SK-N-SH (cell line): Measurements from ENCODE around the gene DEPDC1. TPM values are rescaled to one million over a fixed set of nuclear protein-coding genes. Genes with fewer than 3 reads are reported as not detected.

Experiments
- CTCF ChIA-PET: fragments of 300-600, 350-600 bp; formaldehyde crosslinking; extraction: SDS; loops from one replicate; lab custom pipeline; 2021; lab: Yijun Ruan, JAX
- POLR2A ChIA-PET: fragments of 350-600 bp; sonication (Branson Sonifier 250); formaldehyde crosslinking; extraction: SDS; loops from one replicate; lab custom pipeline; 2020; ENCODE audit warnings: antibody characterized with exemption, inconsistent platforms; lab: Yijun Ruan, JAX
- DNase-seq: peaks from one replicate; pipeline ENCODE4 v3.0.0; 2012
- H2AFZ ChIP-seq: fragments of 200-600 bp; sonication (generic); 2 replicates; pipeline ENCODE4 v1.8.1; 2016; ENCODE audit warnings: antibody characterized with exemption, mild to moderate bottlenecking, low read depth
- H3F3A ChIP-seq: fragments of 200-600 bp; sonication (generic); replicated peaks from 2 replicates; pipeline ENCODE3; 2016; ENCODE audit warnings: antibody characterized with exemption, mild to moderate bottlenecking; ENCODE audit not compliant: insufficient read depth
- H3K27ac ChIP-seq, 2 experiments: fragments of 200-500 bp in 1 of 2; fragments of 200-600 bp in 1 of 2; sonication (Bioruptor generic) in 1 of 2; sonication (generic), shearing (Covaris generic) in 1 of 2; 2 replicates each; pipeline versions ENCODE4 v1.5.1 to v1.6.1; 2014 to 2016; ENCODE audit warnings: low read depth in 2 of 2, inconsistent platforms in 1 of 2, low read length in 1 of 2, mild to moderate bottlenecking in 1 of 2, mixed read lengths in 1 of 2
- H3K27me3 ChIP-seq: fragments of 200-600 bp; sonication (generic), shearing (Covaris generic); 2 replicates; pipeline ENCODE4 v1.6.1; 2016; ENCODE audit warnings: mixed run types; ENCODE audit not compliant: insufficient read depth
- H3K36me3 ChIP-seq, 2 experiments: fragments of 200-500 bp in 1 of 2; fragments of 200-600 bp in 1 of 2; sonication (Bioruptor generic) in 1 of 2; sonication (generic) in 1 of 2; replicated peaks in 1 of 2; 2 replicates each; pipeline versions ENCODE3 to v1.5.1; 2014 to 2016; ENCODE audit warnings: low read length in 1 of 2, mild to moderate bottlenecking in 1 of 2; ENCODE audit not compliant: insufficient read depth in 2 of 2, control insufficient read depth in 1 of 2
- H3K4me1 ChIP-seq, 2 experiments: fragments of 200-500 bp in 1 of 2; fragments of 200-600 bp in 1 of 2; sonication (Bioruptor generic) in 1 of 2; sonication (generic), shearing (Covaris generic) in 1 of 2; 2 replicates each; pipeline versions ENCODE4 v1.5.1 to v1.6.1; 2014 to 2016; ENCODE audit warnings: low read depth in 1 of 2, low read length in 1 of 2, mixed run types in 1 of 2; ENCODE audit not compliant: insufficient read depth in 2 of 2, control insufficient read depth in 1 of 2
- H3K4me2 ChIP-seq: fragments of 200-600 bp; sonication (generic), shearing (Covaris generic); 2 replicates; pipeline ENCODE4 v1.6.1; 2017; ENCODE audit warnings: mixed run types
- H3K4me3 ChIP-seq, 2 experiments: fragments of 200-500 bp in 1 of 2; fragments of 200-600 bp in 1 of 2; sonication (Bioruptor generic) in 1 of 2; sonication (generic), shearing (Covaris generic) in 1 of 2; 2 replicates each; pipeline versions ENCODE4 v1.5.1 to v1.8.1; 2014 to 2016; ENCODE audit warnings: low read depth in 2 of 2, inconsistent platforms in 1 of 2, low read length in 1 of 2, mild to moderate bottlenecking in 1 of 2, mixed read lengths in 1 of 2, moderate library complexity in 1 of 2
- H3K79me2 ChIP-seq: fragments of 200-600 bp; sonication (generic); 2 replicates; pipeline ENCODE4 v1.8.1; 2017; ENCODE audit warnings: mild to moderate bottlenecking; ENCODE audit not compliant: insufficient read depth
- H3K9ac ChIP-seq: fragments of 200-600 bp; sonication (generic); 2 replicates; pipeline ENCODE4 v1.6.1; 2017; ENCODE audit warnings: mixed run types
- H3K9me2 ChIP-seq: fragments of 200-600 bp; sonication (generic); 2 replicates; pipeline ENCODE4 v1.6.1; 2017; ENCODE audit warnings: mixed run types
- H3K9me3 ChIP-seq: fragments of 200-600 bp; sonication (generic); 2 replicates; pipeline ENCODE4 v1.6.1; 2017; ENCODE audit warnings: mixed run types, mild to moderate bottlenecking, moderate library complexity
- H4K20me1 ChIP-seq: fragments of 200-600 bp; sonication (generic); 2 replicates; pipeline ENCODE4 v1.6.1; 2017; ENCODE audit warnings: mild to moderate bottlenecking, mixed run types; ENCODE audit not compliant: insufficient read depth
- CTCF ChIP-seq: fragments of 200-600 bp; sonication (generic); IDR thresholded peaks from 2 replicates; pipeline ENCODE4 v1.6.1; 2017; ENCODE audit warnings: antibody characterized with exemption, mild to moderate bottlenecking, moderate library complexity
- ELF1 ChIP-seq: IDR thresholded peaks from 2 replicates; pipeline ENCODE4 v1.4.0; 2012
- EP300 ChIP-seq, 2 experiments: IDR thresholded peaks; 2 replicates each; pipeline versions ENCODE4 v1.4.0 to v1.6.1; 2012; ENCODE audit warnings: borderline replicate concordance in 1 of 2, low read depth in 1 of 2, low read length in 1 of 2
- EZH2phosphoT487 ChIP-seq: fragments of 200-600 bp; sonication (generic); IDR thresholded peaks from 2 replicates; pipeline ENCODE4 v1.6.1; 2017; ENCODE audit warnings: low read depth, mixed run types, mild to moderate bottlenecking, antibody characterized with exemption, moderate library complexity, borderline replicate concordance
- GABPA ChIP-seq: IDR thresholded peaks from 2 replicates; pipeline ENCODE4 v1.4.0; 2012; ENCODE audit warnings: low read depth, mild to moderate bottlenecking
- GATA2 ChIP-seq: sonication (generic); formaldehyde crosslinking; IDR thresholded peaks from 2 replicates; pipeline ENCODE4 v1.5.0; 2020; ENCODE audit warnings: mild to moderate bottlenecking, missing genetic modification reagents
- IRF3 ChIP-seq: fragments of 150-350 bp; IDR thresholded peaks from 2 replicates; pipeline ENCODE4 v1.6.1; 2016; ENCODE audit warnings: mild to moderate bottlenecking, low read depth, low read length
- JUND ChIP-seq: IDR thresholded peaks from 2 replicates; pipeline ENCODE4 v1.4.0; 2012
- MAX ChIP-seq: IDR thresholded peaks from 2 replicates; pipeline ENCODE4 v1.4.0; 2012; ENCODE audit warnings: low read depth
- MXI1 ChIP-seq: IDR thresholded peaks from 2 replicates; pipeline ENCODE4 v1.6.1; 2012; ENCODE audit warnings: mild to moderate bottlenecking, low read depth, low read length, improper control_type of control experiment
- NFIC ChIP-seq: IDR thresholded peaks from 2 replicates; pipeline ENCODE4 v1.4.0; 2012; ENCODE audit warnings: borderline replicate concordance
- PBX3 ChIP-seq: IDR thresholded peaks from 2 replicates; pipeline ENCODE4; 2012
- POLR2AphosphoS5 ChIP-seq: IDR thresholded peaks from 2 replicates; pipeline ENCODE4 v1.6.1; 2012; ENCODE audit warnings: low read depth, low read length
- RCOR1 ChIP-seq: fragments of 150-350 bp; IDR thresholded peaks from 2 replicates; pipeline ENCODE4 v1.6.1; 2017; ENCODE audit warnings: antibody characterized with exemption, low read length
- RXRA ChIP-seq: IDR thresholded peaks from 2 replicates; pipeline ENCODE4 v1.4.0; 2012; ENCODE audit warnings: low read depth, mild to moderate bottlenecking, borderline replicate concordance
- SMC3 ChIP-seq: IDR thresholded peaks from 2 replicates; pipeline ENCODE4 v1.6.1; 2012; ENCODE audit warnings: low read depth, low read length, improper control_type of control experiment
- TAF1 ChIP-seq: IDR thresholded peaks from 2 replicates; pipeline ENCODE4 v1.6.1; 2012; ENCODE audit warnings: low read depth, mild to moderate bottlenecking, low read length, moderate library complexity, borderline replicate concordance
- TEAD4 ChIP-seq: IDR thresholded peaks from 2 replicates; pipeline ENCODE4 v1.4.0; 2012; ENCODE audit warnings: mild to moderate bottlenecking, borderline replicate concordance; ENCODE audit not compliant: insufficient read depth
- USF1 ChIP-seq: IDR thresholded peaks from 2 replicates; pipeline ENCODE4 v1.4.0; 2012; ENCODE audit warnings: low read depth, borderline replicate concordance
- USF2 ChIP-seq: fragments of 150-350 bp; IDR thresholded peaks from 2 replicates; pipeline ENCODE4 v1.6.1; 2017; ENCODE audit warnings: antibody characterized with exemption, low read length, low read depth, borderline replicate concordance
- WGBS: methylation state at CpG from one replicate; pipeline ENCODE4 v1.1.6; 2017; ENCODE audit warnings: low lambda C conversion rate; 5-methylcytosine and 5-hydroxymethylcytosine counted together
- polyA plus RNA-seq, 3 experiments: library from polyadenylated mRNA; depleted of rRNA; stranded (reverse); fragments of >200 nt; gene quantifications; 2 replicates each; pipeline ENCODE4 v1.2.3, GENCODE V29; 2012

The DEPDC1 gene
- polyA plus RNA-seq, 1 of the 3 experiments (the other 2 are of a cell fraction), result 3.8 TPM

- no peaks in the 10 kb centered on the region for H3K4me1 ChIP-seq
- H3K9me3 ChIP-seq, result no peaks in the 10 kb centered on the region
- WGBS, result 82% methylated on average over 6 of the region's 6 CpGs
- H3K4me2 ChIP-seq, result no peak overlapping the region
- TF ChIP-seq RCOR1 (no peak), EZH2phosphoT487 (no peak), MXI1 (no peak), EP300 (IDR thresholded peaks at IDR 0.05; ENCODE audit: borderline replicate concordance in 1 of 2, low read depth in 1 of 2, low read length in 1 of 2) (no peak), NFIC (no peak), CTCF (no peak), IRF3 (no peak), TAF1 (no peak), TEAD4 (no peak), GABPA (no peak), PBX3 (no peak), ELF1 (no peak), RXRA (no peak), MAX (no peak), POLR2AphosphoS5 (no peak), GATA2 (no peak), USF1 (no peak), JUND (no peak), USF2 (no peak), SMC3 (no peak)
- H3K4me3 ChIP-seq, result no peak overlapping the region
- no peaks in the 10 kb centered on the region for H3K9me2 ChIP-seq
- H4K20me1 ChIP-seq, result no peaks in the 10 kb centered on the region
- ChIA-PET POLR2A (no interaction called here), CTCF (interaction anchor here (1.5 kb wide), 1 partner anchor 1273 kb away, joined by 5 read pairs; no protein-coding TSS in a partner anchor)
- H3K79me2 ChIP-seq, result no peaks in the 10 kb centered on the region
- H3K36me3 ChIP-seq, result no peaks in the 10 kb centered on the region
- no peaks in the 10 kb centered on the region for H3F3A ChIP-seq
- no peak for DNase-seq
- no peaks in the 10 kb centered on the region for H3K27me3 ChIP-seq
- H2AFZ ChIP-seq, result no peak overlapping the region
- no peak overlapping the region for H3K27ac ChIP-seq
- no peak overlapping the region for H3K9ac ChIP-seq
Measured at GRCh38 chr1:68464891-68465290, 32.0 kb downstream of the DEPDC1 start.
